Embryonic facial prominence (tissue), 1 donor: Measurements from ENCODE around the gene ANO1.
"Not testable (repeated sequence)": the region's sequence is repeated elsewhere in the genome, so short reads cannot be mapped to it uniquely, and the experiment has no call there.

Experiments used
- DNase-seq: peaks from one replicate; pipeline ENCODE4 v3.0.0-alpha.2; 2016; ENCODE audit errors: extremely low spot score

The ANO1 gene

GRCh38 chr11:70209391-70209912 lies 131.3 kb downstream of the ANO1 start:
- no peak for DNase-seq

- DNase-seq = no peak
These were observed 132.0 kb downstream of the ANO1 start for GRCh38 chr11:70210051-70210501.

- no peak for DNase-seq
These were observed 132.4 kb downstream of the ANO1 start for GRCh38 chr11:70210530-70210929.

- no peak for DNase-seq
These were observed 134.2 kb downstream of the ANO1 start for GRCh38 chr11:70212227-70212811.

- not testable (repeated sequence) for DNase-seq
These were observed 139.3 kb downstream of the ANO1 start for GRCh38 chr11:70217388-70217787.

- DNase-seq = not testable (repeated sequence)
These were observed 140.0 kb downstream of the ANO1 start for GRCh38 chr11:70218076-70218475.

- DNase-seq = no peak
These were observed 142.0 kb downstream of the ANO1 start for GRCh38 chr11:70220136-70220535.

GRCh38 chr11:70220920-70221319 lies 142.8 kb downstream of the ANO1 start:
- no peak for DNase-seq

- DNase-seq = no peak
These were observed 147.6 kb downstream of the ANO1 start for GRCh38 chr11:70225681-70226177.

GRCh38 chr11:70226183-70226582 lies 148.1 kb downstream of the ANO1 start:
- no peak for DNase-seq

- no peak for DNase-seq
These were observed 148.8 kb downstream of the ANO1 start for GRCh38 chr11:70226967-70227366.

GRCh38 chr11:70229737-70230136 lies 151.6 kb downstream of the ANO1 start:
- DNase-seq = no peak

GRCh38 chr11:70230151-70230839 lies 152.2 kb downstream of the ANO1 start:
- no peak for DNase-seq

GRCh38 chr11:70230840-70231710 lies 153.0 kb downstream of the ANO1 start:
- DNase-seq = no peak

GRCh38 chr11:70233034-70233433 lies 154.9 kb downstream of the ANO1 start:
- DNase-seq = no peak

GRCh38 chr11:70233511-70233934 lies 155.4 kb downstream of the ANO1 start:
- no peak for DNase-seq

GRCh38 chr11:70233962-70234361 lies 155.8 kb downstream of the ANO1 start:
- DNase-seq = no peak
